GM21367 (cell line): ENCODE data around the gene XPO4.
"Not testable (repeated sequence)": the region's sequence is repeated elsewhere in the genome, so short reads cannot be mapped to it uniquely, and the experiment has no call there.

Experiments
- ATAC-seq: cut with Tn5 transposase; IDR thresholded peaks from one replicate; pipeline ENCODE4 v1.9.1; 2021; ENCODE audit not compliant: unreplicated experiment

The XPO4 gene

DNA sequence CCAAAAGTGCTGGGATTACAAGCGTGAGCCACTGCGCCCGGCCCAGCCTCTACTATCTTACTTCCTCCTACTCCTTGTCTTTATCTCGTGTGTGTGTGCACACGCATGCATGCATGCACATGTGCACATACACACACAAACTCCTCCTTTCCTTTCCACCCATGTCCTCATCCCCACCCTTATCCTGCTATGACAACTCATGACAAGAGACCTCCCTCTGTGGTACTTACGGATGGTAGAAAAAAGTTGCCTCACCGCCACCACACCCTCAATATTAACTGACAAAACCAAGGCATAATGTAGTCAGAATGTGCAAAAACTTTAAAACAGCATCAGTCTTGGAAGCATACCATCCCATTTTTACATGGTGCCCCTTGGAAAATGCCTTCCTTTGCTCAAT, 112.9 kb downstream of the XPO4 start:
- ATAC-seq: no peak

GRCh38 chr13:20788312-20788711, 114.2 kb downstream of the XPO4 start:
- ATAC-seq: no peak

DNA sequence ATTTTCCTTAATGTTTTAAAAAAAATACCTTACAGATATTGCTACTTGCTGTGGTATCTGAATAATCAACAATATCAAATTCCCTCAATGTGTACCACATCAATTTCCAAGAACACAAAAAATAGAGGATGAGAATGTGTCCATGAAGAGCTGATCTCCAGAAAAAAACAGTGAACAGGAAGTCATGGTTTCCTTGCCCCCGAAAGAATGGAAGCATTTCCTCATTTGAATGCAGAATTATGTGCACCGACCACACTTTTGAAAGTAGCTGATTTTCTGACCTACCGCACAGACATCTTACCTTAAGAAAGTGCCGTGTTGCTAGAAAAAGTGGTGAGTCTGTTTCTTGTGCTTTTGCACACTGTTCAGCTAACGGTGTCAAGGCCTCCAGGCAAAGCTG, 115.4 kb downstream of the XPO4 start:
- ATAC-seq: no peak

DNA sequence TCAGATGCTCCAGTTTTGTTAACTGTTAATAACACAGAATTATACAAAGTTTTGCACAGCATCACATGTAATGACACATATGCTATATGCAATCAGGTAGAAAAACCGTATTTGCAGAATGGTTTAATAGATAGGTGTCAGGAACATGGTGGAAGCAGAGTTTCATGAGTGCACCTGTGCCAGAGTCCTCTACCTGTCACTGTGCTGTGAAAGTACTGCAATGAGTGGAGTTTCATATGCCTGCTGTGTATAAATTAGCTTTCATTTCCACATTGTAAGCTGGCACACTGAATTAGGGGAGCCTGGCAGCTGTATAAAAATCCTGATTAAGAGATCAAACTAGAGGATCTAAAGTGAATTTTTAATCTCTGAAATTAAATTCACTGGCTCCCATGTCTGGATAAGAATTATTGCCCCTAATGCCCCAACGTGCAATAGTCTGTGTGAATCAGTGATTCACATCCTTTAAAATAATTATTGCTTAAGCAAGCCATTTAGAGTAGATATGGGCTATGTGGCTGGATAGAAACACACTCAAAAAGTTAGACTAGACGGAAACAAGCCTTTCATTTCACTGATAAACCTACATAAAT, 120.3 kb downstream of the XPO4 start:
- ATAC-seq: peak; percentile 80

GRCh38 chr13:20780317-20780716, 122.2 kb downstream of the XPO4 start:
- no peak for ATAC-seq

GRCh38 chr13:20779405-20779804, 123.1 kb downstream of the XPO4 start:
- no peak for ATAC-seq

DNA sequence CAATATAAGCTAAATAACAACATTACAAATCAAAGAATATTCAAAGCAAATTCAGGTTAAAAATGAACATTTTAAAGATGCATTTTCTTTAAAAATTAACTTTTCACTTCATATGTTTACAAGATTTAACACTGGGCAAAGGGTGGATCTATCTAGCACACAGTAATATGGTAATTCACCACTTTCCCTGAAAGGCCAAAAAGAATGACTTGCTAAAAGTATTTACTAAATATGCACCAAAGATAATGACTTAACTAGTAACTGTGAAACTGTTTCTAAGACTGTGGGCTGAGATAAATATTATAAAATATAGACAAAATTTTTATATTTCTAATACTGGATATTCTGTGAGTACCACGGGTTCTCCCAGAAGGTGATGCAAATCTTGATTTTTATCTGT, 124.2 kb downstream of the XPO4 start:
- no peak for ATAC-seq

DNA sequence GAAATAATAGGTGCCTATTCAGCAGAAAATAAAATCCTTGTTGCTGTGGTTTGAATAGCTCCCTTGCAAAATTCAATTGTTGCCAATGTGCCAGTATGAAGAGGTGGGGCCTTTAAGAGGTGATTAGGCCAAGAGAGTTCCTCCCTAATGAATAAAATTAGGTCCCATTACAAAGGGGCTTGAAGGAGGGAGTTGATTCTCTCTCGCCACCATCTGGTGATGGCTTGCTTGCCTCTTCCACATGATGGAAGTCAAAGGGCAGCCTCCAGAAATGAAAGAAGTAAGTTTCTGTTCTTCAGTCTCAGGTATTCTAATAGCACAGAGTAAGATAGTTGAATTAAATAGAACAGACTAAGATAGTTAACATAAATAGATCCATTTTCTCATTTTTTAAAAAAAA, 125.8 kb downstream of the XPO4 start:
- ATAC-seq: no peak

DNA sequence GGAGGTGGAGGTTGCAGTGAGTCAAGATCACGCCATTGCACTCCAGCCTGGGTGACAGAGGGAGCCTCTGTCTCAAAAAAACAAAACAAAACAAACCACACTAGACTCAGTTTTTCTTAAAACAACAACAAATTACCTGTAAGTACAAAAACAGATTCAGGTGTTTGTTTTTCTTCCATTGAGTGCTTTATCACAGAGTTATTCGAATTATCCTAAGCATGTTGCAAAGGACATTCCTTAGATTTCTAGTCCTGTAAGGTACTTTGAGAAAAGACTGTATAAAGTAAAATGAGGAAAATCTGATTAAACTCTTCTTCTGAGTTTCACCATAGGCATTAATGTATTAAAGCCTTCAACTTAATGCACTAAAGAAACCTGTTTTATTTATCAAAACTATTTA, 126.6 kb downstream of the XPO4 start:
- no peak for ATAC-seq

DNA sequence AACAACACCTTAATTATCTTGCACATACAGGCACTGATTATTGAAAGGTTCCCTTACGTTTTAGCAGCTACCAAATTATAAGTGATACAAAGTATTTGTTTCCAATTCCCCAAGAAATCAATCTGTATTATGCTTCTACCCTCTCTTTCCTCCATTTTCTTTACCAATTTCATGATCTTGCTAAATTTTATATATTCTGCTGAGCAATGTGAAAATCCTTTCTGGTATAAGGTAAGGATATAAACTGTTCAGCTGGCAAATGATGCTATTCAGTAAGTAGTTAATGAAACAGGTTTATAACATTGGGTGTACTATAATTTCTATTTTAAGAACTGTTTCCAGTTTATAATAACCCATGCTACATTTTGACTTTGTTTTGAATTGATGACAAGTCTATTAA, 127.8 kb downstream of the XPO4 start:
- ATAC-seq: no peak

DNA sequence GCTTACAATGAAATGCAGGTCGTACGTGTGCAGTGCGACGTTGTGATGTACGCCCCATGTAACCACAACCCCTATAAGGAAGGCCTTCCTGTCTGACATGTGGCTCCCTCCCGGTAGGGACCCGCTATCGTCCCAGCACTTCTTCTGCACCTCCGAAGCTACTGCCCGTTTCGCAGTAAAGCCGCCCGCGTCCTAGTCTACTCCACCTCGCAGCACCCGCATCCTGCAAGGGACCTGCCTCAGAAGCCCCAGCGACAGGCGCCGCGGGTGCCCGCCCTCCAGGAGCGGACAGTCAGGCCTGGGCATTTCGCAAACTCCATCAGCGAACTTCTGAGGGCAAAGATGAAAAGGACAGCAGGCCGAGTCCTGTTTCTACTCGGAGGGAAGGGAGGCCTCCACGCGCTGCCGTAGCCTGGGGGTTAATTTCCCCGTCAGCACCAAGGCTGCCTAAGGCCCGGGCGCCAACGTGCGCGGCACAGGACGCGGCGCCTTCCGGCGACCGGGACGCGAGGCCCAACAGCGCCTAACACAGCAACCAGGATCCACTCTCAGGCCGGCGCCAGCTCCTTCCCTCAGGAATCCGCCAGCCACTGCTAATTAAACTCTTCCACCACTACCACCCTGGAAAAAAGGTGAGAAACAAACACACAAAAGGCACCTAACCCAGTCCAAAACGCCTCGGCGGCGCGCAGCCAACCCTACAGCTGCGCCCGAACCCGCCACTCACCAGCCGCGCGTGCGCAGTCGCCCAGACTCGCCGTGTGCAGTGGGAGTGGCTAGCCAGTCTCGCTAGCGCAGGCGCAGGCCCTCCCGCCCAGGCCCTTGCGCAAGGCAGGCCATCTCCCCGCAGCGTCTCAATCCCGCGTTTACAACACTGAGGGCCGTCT, 129.1 kb downstream of the XPO4 start, which contains the start of gene EEF1AKMT1:
Gene EEF1AKMT1, minus strand, starts transcription at position 768 of the 887 bp plus-strand sequence. CDS start 16,363 bp downstream, outside the sequence.
- ATAC-seq: peak; percentile 77

GRCh38 chr13:20772401-20773131, 130.0 kb downstream of the XPO4 start:
- ATAC-seq: no peak

DNA sequence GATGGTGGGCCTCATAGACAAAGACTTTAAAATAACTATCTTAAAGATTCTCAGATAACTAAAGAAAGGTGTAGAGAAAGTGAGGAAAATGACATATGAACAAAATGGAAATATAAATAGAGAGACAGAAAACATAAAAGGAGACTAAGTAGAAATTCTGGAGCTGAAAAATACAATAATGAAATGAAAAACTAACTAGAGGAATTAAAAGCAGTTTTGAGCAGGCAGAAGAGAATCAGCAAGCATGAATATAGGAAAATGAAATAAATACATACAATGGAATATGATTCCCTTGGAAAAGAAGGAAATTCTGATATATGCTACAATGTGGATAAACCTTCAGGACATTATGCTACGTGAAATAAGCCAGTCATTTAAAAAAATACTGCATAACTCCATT, 132.7 kb downstream of the XPO4 start:
- no peak for ATAC-seq

- ATAC-seq: no peak
Observed at GRCh38 chr13:20769091-20769490, 133.5 kb downstream of the XPO4 start.

DNA sequence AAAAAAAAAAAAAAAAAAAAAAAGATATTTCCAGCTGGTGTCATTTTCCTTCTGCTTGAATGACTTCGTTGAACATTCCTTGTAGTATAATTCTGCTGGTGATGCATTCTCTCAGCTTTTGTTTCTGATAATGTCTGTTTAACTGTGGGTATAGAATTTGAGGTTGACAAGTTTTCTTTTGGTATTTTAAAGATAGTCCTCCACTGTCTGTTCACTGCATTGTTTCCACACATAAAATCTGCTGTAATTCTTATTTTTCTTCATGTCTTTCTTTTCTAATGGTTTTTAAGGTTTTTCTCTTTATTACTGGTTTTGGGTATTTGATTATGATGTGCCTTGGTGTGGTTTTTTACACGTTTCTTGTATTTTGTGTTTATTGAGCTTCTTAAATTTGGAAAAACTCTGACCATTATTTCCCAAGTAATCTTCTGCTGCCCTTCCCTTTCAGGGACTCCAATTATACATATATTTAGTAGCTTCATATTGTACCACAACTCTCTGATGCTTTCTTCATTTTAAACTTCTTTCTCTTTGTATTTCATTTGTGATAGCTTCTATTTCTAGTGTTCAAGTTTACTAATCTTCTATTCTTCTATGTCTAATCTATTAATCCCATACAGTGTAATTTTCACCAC, 135.1 kb downstream of the XPO4 start:
- ATAC-seq: no peak

DNA sequence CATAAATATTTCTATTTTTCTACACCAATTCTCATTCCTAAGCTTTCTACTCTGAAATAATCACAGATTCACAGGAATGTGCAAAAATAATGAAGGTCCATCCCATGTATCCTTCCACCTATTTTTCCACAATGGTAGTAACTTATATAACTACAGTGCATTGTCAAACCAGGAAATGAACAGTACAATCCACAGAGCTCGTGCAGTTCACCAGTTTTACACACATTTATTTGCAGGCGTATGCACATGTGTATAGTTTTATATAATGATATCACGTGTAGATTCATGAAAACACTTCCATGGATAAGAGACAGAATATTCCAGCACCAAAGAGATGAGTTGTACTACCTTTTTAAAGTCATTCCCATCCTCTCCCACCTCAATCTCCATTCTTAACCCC, 141.7 kb downstream of the XPO4 start:
- no peak for ATAC-seq

- no peak for ATAC-seq
Observed at GRCh38 chr13:20754009-20754408, 148.5 kb downstream of the XPO4 start.

- ATAC-seq: no peak
Observed at GRCh38 chr13:20749377-20749776, 153.2 kb downstream of the XPO4 start.

- not testable (repeated sequence) for ATAC-seq
Observed at GRCh38 chr13:20743830-20744404, 158.6 kb downstream of the XPO4 start.

DNA sequence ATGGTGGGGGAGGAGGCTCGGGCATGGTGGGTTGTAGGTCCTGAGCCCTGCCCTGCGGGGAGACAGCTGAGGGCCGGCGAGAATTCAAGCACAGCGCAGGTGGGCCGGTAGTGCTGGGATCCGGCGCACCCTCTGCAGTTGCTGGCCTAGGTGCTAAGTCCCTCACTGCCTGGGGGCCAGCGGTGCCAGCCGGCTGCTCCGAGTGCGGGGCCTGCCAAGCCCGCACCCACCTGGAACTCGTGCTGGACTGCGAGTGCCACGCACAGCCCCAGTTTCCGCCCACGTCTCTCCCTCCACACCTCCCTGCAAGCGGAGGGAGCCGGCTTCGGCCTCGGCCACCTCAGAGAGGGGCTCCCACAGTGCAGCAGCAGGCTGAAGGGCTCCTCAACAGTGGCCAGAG, 162.5 kb downstream of the XPO4 start:
- no peak for ATAC-seq

DNA sequence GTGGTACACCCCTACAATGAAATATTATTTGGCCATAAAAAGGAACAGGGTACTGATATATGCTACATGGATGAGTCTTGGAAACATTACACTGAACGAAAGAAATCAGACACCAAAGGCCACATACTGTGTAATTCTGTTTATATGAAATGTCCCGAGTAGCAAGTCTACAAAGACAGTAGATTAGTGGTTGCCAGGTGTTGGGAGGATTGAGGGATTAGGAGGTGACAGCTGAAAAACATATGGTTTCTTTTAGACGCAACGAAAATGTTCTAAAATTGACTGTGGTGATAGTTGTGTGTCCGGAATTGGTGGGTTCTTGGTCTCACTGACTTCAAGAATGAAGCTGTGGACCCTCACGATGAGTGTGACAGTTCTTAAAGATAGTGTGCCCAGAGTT, 163.9 kb downstream of the XPO4 start:
- no peak for ATAC-seq
